ENCODE measurements around the gene ZNF787.

The ZNF787 gene

DNA sequence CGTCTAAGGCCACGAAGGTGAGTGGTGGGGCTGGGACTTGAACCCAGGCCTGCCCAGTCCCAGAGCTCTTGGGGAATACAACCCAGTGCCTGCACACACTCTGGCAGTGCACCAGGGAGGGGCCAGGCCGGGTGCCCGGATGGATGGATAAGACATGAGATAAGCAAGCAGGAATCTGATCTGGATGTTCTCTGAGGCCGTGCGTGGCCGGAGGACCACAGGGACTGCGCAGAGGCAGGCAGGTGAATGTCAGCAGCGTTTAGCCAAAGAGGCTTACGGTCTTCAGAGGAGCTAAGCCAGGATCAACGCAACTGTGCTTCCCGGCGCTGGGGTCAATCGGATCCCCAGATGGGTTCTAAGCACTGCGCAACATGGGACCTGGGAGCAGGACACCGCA lies 1.5 kb downstream of the ZNF787 start:
- intact Hi-C loops (cut with DNase I; ENCODE audit: low total_unique reads), result no loop called here
- peaks cover 0 to 52% (median 38%) of the 10 kb centered on the region in 4 donors for H3K4me1 ChIP-seq
- H3K27me3 ChIP-seq, result no peaks in the 10 kb centered on the region
- no peaks in the 10 kb centered on the region for H3K9me3 ChIP-seq
- TF ChIP-seq, protein P1, sequence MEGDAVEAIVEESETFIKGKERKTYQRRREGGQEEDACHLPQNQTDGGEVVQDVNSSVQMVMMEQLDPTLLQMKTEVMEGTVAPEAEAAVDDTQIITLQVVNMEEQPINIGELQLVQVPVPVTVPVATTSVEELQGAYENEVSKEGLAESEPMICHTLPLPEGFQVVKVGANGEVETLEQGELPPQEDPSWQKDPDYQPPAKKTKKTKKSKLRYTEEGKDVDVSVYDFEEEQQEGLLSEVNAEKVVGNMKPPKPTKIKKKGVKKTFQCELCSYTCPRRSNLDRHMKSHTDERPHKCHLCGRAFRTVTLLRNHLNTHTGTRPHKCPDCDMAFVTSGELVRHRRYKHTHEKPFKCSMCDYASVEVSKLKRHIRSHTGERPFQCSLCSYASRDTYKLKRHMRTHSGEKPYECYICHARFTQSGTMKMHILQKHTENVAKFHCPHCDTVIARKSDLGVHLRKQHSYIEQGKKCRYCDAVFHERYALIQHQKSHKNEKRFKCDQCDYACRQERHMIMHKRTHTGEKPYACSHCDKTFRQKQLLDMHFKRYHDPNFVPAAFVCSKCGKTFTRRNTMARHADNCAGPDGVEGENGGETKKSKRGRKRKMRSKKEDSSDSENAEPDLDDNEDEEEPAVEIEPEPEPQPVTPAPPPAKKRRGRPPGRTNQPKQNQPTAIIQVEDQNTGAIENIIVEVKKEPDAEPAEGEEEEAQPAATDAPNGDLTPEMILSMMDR (IDR thresholded peaks at IDR 0.05), result no peak
- no peaks in the 10 kb centered on the region for H3K36me3 ChIP-seq
- H3K4me3 ChIP-seq, result peak overlapping the region; percentile 94 to 96
- no peak for DNase-seq
- H3K27ac ChIP-seq, result peak overlapping the region; percentile 78 to 93

DNA sequence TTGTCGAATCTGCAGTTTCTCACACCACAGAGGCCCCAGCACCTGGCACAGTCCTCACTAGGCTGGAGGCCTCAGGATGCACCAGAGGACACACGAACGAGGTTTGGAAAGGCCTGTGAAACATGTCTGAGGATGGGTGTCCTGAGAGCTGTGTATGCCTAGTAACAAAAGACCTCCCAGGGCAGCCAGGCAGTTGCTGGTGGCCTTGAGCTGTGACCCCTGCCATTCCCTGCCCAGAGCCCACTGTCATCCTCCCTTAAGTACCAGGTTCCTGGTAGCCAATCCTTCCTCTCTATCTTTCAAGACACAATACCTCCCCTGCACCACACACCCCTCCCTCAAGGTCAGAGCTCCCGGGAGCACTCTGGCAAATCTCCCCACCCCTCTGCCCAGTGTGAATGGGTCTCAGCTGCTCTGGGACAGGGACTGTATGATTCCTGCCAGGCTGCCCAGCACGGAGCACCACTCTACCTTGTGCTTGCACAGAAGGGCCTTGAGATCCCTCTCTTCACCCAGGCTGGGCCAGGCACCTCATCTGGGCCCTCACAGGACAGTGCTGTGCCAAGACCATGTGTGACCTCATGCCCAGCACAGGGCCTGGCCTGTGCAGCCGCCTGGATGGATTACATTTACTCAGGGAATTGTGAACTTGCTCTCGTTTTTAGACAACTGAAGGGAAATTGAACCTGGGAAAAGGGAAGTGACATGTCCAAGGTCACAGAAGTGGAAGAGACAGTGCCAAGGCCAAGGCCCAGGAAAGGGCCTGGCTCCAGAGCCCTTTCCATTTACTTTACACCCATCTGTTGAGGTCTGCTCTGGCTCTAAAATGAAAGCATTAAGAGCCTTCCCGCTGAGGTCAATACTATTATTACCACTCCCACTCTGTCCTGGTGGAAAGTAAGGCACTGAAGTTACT lies 2.2 kb downstream of the ZNF787 start:
- intact Hi-C loops (cut with DNase I; ENCODE audit: low total_unique reads), result no loop called here
- Histone ChIP-seq H3K27ac (peak overlapping the region; percentile 78 to 93), H3K4me1 (peaks cover 0 to 58% (median 40%) of the 10 kb centered on the region in 4 donors), H3K9me3 (no peaks in the 10 kb centered on the region), H3K36me3 (no peaks in the 10 kb centered on the region), H3K27me3 (no peaks in the 10 kb centered on the region), H3K4me3 (peak overlapping the region; percentile 94 to 96)
- TF ChIP-seq, protein P1 (IDR thresholded peaks at IDR 0.05), result no peak
- no peak for DNase-seq

DNA sequence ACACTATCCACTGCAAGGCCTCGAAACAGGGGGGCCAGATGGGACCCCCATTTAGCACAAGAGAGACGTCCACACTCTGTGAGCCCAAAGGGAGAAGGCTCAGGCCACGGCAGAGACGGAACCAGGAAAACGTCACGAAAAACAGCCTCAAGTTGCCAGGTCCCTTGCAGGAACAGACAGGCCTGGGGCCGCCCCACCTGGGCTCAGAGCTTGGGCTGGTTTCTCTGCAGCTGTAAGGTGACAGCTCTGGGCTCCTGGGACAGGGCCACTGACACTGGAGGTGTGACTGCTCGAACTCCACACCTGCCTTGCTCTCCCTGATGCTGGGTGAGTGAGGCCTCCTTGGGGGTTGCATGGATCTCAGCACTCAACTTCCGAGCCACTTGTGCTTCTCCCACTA lies 3.2 kb downstream of the ZNF787 start:
- no peaks in the 10 kb centered on the region for H3K27me3 ChIP-seq
- no peak for DNase-seq
- peaks cover 0 to 65% (median 45%) of the 10 kb centered on the region in 4 donors for H3K4me1 ChIP-seq
- TF ChIP-seq, protein P1 (IDR thresholded peaks at IDR 0.05), result no peak
- no peak overlapping the region for H3K27ac ChIP-seq
- intact Hi-C loops (cut with DNase I; ENCODE audit: low total_unique reads), result no loop called here
- H3K36me3 ChIP-seq, result no peaks in the 10 kb centered on the region
- no peak overlapping the region for H3K4me3 ChIP-seq
- no peaks in the 10 kb centered on the region for H3K9me3 ChIP-seq

DNA sequence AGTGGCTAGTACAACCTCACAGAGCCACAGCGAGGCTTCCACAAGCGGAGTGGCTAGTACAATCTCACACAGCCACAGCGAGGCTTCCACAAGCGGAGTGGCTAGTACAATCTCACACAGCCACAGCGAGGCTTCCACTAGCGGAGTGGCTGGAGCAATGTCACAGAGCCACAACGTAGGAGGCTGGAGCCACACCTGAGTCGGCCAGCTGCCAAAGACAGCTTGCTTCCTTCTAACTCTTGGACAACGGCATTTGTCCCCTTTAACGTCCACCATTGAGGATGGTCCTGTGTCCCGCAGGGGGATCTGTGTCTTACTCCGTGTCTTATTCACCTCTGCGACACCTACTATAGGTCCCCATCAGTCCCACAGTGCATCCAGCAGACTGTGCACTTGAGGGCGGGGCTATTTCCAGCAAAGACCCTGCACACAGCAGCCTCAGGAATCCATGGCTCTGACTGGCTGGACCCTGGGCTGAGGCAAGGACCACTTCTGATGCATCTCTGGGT lies 3.7 kb downstream of the ZNF787 start:
- Histone ChIP-seq H3K27me3 (no peaks in the 10 kb centered on the region), H3K4me1 (peaks cover 0 to 70% (median 47%) of the 10 kb centered on the region in 4 donors), H3K9me3 (no peaks in the 10 kb centered on the region), H3K4me3 (no peak overlapping the region), H3K27ac (no peak overlapping the region), H3K36me3 (no peaks in the 10 kb centered on the region)
- no peak for DNase-seq
- TF ChIP-seq, protein P1 (IDR thresholded peaks at IDR 0.05), result no peak
- intact Hi-C loops (cut with DNase I; ENCODE audit: low total_unique reads), result no loop called here

DNA sequence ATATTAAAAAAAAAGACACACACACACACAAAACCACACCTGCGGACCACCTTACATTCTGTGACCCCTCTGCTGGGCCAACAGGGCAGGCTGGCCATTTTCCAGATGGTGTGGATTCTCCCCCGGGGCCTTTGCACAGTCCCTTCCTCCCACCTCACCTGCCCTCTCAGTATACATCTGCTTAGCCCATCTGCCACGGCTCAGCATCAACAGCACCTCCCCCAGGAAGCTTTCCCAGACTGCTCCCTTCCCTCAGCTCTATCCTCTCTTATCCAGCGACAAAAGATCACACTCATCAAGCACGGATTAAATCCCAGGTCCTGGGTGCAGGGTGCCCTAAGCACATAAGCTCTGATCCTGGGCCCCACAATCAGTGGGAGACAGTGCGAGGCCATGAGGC lies 4.5 kb downstream of the ZNF787 start:
- Histone ChIP-seq H3K9me3 (no peaks in the 10 kb centered on the region), H3K36me3 (peaks cover 0 to 5% (median 0%) of the 10 kb centered on the region in 3 donors), H3K27ac (no peak overlapping the region), H3K27me3 (no peaks in the 10 kb centered on the region), H3K4me3 (no peak overlapping the region), H3K4me1 (peaks cover 0 to 74% (median 51%) of the 10 kb centered on the region in 4 donors)
- DNase-seq, result no peak
- intact Hi-C loops (cut with DNase I; ENCODE audit: low total_unique reads), result no loop called here
- TF ChIP-seq, protein P1 (IDR thresholded peaks at IDR 0.05), result no peak

All from tibial artery (tissue), 4 donors.